Activated CD4-positive, alpha-beta T cell treated with anti-CD3 and anti-CD28 coated beads, Interleukin-2, amount 50 U/mL, for 4 hours (primary cell): ENCODE measurements around the gene GPR162.
"Not testable (repeated sequence)": the region's sequence is repeated elsewhere in the genome, so short reads cannot be mapped to it uniquely, and the experiment has no call there.

ENCODE experiments used
- DNase-seq, 2 experiments: peaks; one replicate each; pipeline ENCODE4 v3.0.0-alpha.2; 2020

The GPR162 gene

GRCh38 chr12:6860116-6860515, 38.5 kb downstream of the GPR162 start:
- DNase-seq, result no peak

- no peak for DNase-seq
These were observed 39.3 kb downstream of the GPR162 start for GRCh38 chr12:6860942-6861341.

DNA sequence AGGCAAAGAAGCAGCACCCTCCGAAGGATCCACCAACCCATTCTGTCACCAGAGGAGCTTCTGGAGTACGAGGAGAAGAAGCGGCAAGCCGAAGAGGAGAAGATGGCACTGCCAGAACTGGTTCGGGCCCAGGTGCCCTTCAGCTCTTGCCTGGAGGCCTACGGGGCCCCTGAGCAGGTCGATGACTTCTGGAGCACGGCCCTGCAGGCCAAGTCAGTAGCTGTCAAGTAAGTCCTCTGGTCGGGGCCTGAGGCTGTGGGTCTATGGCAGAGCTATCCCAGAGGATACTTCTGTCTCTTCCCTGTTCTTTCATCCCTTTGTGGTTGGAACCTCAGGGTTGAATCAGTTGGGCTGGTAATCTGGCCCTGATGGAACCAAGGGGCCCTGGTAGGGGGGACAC, 39.8 kb downstream of the GPR162 start:
- no peak for DNase-seq

- no peak for DNase-seq
These were observed 41.4 kb downstream of the GPR162 start for GRCh38 chr12:6863033-6863432.

GRCh38 chr12:6863586-6864321, 42.1 kb downstream of the GPR162 start:
- DNase-seq, result no peak

DNA sequence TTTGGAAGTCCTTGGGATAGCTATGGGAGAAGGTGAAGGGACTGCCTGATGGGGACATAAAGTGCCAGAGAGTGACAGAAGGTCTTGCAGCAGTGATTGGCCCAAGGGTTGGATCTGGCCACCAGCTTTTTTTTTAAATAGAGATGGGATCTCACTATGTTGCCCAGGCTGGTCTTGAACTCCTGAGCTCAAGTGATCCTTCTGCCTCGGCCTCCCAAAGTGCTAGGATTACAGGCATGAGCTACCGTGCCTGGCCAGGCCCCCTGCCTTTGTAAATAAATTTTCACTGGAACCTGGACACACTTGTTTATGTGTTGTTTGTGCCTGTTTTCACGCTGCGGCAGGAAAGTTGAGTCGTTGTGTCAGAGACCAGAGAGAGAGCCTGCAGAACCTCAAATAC, 43.7 kb downstream of the GPR162 start:
- DNase-seq, result not testable (repeated sequence)

DNA sequence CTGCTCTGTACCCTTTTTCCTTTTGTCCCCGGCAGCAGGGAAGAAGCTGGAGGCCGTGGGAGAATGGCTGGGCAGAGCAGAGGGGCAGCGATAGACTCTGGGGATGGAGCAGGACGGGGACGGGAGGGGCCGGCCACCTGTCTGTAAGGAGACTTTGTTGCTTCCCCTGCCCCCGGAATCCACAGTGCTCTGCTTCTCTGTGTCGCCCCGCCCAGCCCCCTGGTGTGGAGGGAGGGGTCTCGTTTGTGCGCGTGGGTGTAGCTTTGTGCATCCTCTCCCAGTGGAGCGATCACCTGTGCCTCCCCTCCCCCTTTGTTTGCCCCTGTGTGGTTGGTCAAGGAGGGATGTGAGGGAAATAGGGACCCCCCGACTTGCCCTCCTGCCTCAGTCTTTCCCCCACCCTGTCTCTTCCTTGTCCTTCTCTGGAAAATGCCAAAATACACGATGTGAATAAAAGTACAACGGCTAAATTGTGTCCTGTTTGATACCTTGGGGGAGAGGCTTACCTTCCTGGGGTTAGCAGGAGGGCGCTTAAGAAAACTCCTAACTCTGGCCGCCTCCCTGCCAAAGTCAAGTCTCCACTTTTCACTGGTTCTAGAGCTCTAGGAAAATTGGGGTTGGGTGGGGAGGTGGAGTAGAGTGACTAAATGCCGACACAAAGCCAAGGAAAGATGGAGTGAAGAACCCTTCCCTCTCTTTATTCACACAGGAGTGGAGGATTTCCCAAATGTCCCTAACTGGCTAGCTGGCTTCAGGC, 44.7 kb downstream of the GPR162 start:
- no peak for DNase-seq

DNA sequence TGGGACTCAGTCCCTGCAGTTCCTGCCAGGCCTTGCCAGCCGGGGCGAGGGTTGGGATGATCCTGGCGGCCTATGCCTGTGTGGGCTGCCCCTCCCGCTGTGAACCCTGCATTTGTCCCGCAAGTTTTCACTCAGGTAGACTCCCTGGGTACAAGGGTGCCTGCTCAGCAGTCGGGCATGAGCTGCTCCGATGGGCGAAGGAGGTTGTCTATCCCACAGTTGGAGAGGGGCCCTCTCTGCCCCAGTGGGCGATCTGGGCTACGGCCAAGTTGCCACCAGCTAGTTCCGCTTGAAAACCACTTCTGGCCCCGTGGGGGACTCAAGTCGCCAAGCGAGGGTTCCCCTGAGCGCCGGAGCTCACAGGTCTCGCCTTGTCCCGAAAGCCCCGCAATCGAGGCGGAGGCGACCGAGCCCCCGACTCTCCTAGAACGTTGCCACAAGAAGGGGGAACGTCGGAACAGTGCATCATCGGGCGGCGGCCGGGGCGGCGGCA, 45.3 kb downstream of the GPR162 start:
- no peak for DNase-seq

- DNase-seq, result peak; percentile 71 to 73
These were observed 46.0 kb downstream of the GPR162 start, which contains the start of gene TPI1 for GRCh38 chr12:6867413-6868210. TSS of gene TPI1 (plus strand) at chr12:6867531. CDS start at chr12:6867567, 36 bp downstream.

DNA sequence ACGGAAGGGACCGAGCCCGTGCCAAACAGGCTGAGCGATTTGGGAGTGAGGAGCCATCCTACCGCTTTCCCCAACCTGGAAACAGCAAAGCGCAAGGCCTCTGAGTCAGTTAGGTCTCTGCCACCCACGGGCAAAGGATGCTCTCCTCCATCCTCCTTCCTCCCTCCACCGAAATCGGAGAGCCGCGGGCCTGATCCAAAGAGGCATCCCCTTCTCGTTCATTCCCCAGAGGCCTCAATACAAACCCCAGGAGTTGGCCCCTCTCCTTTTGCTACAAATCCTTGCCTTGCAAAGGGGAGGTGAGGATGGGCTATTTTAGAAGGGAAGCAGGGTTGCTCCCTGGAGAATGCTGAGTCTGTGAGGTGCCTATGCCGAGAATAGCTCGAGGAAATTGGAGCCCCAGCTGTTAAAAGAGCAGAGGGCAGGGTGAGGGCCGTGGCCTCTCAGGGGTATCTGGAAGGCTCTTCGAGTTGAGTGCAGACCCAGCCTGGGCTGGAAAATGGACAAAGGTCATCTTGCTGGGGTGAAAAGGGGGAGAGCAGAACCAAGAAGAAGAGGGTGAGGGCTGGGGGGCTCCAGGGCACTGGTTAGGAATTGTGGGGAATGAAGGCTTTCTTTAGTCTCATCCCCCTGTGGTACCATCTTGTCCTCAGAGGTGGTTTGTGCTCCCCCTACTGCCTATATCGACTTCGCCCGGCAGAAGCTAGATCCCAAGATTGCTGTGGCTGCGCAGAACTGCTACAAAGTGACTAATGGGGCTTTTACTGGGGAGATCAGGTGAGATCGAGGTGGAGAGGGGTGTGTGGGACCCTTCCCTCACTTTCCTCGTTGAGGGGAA, 46.8 kb downstream of the GPR162 start:
- peak in 1 of 2 experiments; percentile 23 for DNase-seq

GRCh38 chr12:6869049-6870021, 47.7 kb downstream of the GPR162 start:
- peak; percentile 86 to 87 for DNase-seq

GRCh38 chr12:6870304-6870703, 48.7 kb downstream of the GPR162 start:
- not testable (repeated sequence) for DNase-seq

GRCh38 chr12:6871052-6871957, 49.7 kb downstream of the GPR162 start:
- DNase-seq, result no peak

- DNase-seq, result peak; percentile 74 to 78
These were observed 50.7 kb downstream of the GPR162 start for GRCh38 chr12:6872073-6873048.

DNA sequence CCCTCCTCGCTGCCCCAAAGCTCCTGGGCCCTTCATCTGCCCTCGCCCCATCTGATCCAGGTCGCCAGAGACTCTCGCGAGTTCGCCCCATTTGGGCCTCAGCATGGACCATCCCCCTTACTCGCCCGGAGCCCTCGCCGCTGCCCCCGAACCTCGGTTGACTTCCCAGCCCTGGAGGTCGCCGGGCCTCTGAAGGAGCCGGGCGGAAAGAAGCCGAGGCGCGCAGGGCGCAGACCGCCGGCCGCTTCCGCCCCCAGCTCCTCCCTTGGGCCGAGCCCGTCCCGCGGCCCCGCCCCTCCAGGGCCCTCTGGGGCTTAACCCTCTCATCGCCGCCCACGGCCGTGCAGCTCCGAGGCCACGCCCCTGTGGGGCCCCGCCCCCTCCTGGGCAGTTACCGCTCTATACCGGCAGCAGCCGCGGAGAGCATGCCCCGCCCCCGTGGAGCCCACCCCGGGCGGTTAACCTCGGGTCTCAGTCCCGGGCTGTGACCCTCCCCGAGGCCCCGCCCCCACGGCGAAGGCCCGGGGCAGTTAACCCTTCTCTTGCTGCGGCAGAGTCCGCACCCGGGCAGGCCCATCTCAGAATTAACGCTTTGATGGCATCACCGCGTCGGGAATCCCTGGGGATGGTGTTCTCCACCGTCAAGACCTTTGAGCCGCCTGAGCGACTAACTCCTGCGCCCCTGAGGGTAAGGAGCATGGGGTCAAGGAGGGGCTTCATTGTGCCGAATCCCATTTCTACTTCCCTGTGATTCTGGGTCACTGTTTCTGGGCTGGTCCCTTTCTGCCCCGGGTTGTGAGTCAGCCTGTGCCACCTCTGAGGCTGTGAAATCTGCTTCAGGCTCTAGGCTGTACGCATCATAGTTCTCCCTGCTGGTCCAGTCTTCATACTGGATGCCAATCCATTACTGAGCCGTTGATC, 51.7 kb downstream of the GPR162 start, which contains the start of gene SPSB2:
Gene SPSB2 (minus strand): TSS at position 210 of the 921 bp plus-strand sequence. CDS start 402 bp downstream, outside the sequence.
- DNase-seq, result peak; percentile 98

DNA sequence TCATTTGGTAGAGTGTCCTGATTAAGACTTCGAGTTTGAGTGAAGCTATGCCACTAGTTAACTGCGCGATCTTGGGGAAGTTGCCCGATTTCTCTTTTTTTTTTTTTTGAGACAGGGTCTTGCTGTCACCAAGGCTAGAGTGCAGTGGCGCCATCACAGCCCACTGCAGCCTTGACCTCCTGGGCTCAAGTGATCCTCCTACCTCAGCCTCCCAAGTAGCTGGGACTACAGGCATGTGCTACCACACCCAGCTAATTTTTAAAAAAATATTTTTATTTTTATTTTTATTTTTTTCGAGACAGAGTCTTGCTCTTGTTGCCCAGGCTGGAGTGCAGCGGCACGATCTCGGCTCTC, 52.4 kb downstream of the GPR162 start:
- not testable (repeated sequence) for DNase-seq
